ENCODE measurements around the gene HOXA13. TPM values are rescaled to one million over a fixed set of nuclear protein-coding genes. Genes with fewer than 3 reads are reported as not detected.
A peak's percentile ranks its signal among the peaks of the same experiment; 100 is the strongest.

HOXA13 gene
- total RNA-seq, 2 donors from 2014 or later = 0.14 TPM; not detected in 1

GRCh38 chr7:27247000-27247399, 47.1 kb upstream of the HOXA13 start:
- peaks cover 47% of the 10 kb centered on the region for H3K27me3 ChIP-seq (replicated peaks; ENCODE audit: insufficient read depth)
- H3K4me1 ChIP-seq (ENCODE audit: control insufficient read depth in 1 of 2, low read depth in 2 of 2) = peaks cover 16 to 42% of the 10 kb centered on the region in 2 donors
- DNase-seq (ENCODE audit: low spot score) = no peak
- H3K27ac ChIP-seq = no peak overlapping the region
- TF ChIP-seq, protein P1, sequence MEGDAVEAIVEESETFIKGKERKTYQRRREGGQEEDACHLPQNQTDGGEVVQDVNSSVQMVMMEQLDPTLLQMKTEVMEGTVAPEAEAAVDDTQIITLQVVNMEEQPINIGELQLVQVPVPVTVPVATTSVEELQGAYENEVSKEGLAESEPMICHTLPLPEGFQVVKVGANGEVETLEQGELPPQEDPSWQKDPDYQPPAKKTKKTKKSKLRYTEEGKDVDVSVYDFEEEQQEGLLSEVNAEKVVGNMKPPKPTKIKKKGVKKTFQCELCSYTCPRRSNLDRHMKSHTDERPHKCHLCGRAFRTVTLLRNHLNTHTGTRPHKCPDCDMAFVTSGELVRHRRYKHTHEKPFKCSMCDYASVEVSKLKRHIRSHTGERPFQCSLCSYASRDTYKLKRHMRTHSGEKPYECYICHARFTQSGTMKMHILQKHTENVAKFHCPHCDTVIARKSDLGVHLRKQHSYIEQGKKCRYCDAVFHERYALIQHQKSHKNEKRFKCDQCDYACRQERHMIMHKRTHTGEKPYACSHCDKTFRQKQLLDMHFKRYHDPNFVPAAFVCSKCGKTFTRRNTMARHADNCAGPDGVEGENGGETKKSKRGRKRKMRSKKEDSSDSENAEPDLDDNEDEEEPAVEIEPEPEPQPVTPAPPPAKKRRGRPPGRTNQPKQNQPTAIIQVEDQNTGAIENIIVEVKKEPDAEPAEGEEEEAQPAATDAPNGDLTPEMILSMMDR (IDR thresholded peaks at IDR 0.05) = no peak
- H3K9me3 ChIP-seq = no peaks in the 10 kb centered on the region
- ATAC-seq (ENCODE audit: insufficient number of reproducible peaks, low FRiP score, low read depth) = no peak
- no peak overlapping the region for H3K4me3 ChIP-seq
- no peaks in the 10 kb centered on the region for H3K36me3 ChIP-seq

DNA sequence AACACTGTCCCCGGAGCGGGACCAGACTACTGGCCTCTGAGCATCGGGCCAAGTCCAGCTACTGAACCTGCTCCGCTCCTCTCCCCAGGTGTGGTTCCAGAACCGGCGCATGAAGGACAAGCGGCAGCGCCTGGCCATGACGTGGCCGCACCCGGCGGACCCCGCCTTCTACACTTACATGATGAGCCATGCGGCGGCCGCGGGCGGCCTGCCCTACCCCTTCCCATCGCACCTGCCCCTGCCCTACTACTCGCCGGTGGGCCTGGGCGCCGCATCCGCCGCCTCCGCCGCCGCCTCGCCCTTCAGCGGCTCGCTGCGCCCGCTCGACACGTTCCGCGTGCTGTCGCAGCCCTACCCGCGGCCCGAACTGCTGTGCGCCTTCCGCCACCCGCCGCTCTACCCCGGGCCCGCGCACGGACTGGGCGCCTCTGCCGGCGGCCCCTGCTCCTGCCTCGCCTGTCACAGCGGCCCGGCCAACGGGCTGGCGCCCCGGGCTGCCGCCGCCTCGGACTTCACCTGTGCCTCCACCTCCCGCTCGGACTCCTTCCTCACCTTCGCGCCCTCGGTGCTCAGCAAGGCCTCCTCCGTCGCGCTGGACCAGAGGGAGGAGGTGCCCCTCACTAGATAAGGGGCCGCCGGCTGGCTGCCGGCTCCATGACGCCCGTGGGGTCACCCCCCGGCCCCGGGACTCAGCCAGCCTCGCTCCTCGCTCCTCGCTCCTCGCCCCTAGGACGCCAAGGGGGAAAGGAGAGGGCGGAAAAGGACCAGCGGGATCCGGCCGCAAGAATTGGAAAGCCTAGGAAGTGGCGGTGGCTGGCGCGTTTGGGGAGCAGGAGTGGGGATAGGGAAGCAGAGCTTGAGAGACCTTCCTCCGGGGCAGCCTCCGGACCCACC, 46.2 kb upstream of the HOXA13 start:
- H3K4me1 ChIP-seq (ENCODE audit: control insufficient read depth in 1 of 2, low read depth in 2 of 2) = peaks cover 16 to 33% of the 10 kb centered on the region in 2 donors
- peaks cover 54% of the 10 kb centered on the region for H3K27me3 ChIP-seq (replicated peaks; ENCODE audit: insufficient read depth)
- DNase-seq (ENCODE audit: low spot score) = no peak
- H3K27ac ChIP-seq = no peak overlapping the region
- ATAC-seq (ENCODE audit: insufficient number of reproducible peaks, low FRiP score, low read depth) = no peak
- H3K36me3 ChIP-seq = no peaks in the 10 kb centered on the region
- TF ChIP-seq, protein P1 (IDR thresholded peaks at IDR 0.05) = no peak
- H3K4me3 ChIP-seq = peak overlapping the region; percentile 45
- H3K9me3 ChIP-seq = no peaks in the 10 kb centered on the region

DNA sequence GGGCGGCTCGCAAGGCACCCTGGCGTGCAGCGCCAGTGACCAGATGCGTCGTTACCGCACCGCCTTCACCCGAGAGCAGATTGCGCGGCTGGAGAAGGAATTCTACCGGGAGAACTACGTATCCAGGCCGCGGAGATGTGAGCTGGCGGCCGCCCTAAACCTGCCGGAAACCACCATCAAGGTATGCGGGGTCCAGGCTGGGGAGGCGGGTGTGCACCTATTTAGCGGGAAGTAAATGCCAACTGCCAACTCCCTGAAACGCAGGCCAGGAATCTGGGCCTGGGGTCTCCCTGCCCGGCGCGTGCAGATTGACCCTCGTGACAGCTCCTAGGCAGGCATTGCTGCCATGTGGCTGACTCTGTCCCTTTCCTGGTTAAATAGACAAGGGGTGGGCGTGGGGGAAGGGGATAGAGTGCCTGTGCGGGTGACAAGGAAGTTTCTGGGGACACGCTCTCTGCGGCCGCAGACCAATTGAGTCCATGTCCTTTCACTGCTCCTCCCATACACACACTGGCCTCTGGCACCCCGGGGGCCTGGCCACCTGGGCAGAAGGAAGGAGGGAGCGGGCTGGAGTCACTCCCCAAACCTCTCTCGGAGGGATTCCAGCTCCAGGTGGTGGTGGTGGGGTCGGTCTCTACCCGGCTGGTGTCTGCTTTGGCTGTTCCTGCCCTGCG, 45.4 kb upstream of the HOXA13 start:
- H3K27ac ChIP-seq = no peak overlapping the region
- H3K36me3 ChIP-seq = no peaks in the 10 kb centered on the region
- peaks cover 16 to 33% of the 10 kb centered on the region in 2 donors for H3K4me1 ChIP-seq (ENCODE audit: control insufficient read depth in 1 of 2, low read depth in 2 of 2)
- ATAC-seq (ENCODE audit: insufficient number of reproducible peaks, low FRiP score, low read depth) (no peak), DNase-seq (ENCODE audit: low spot score) (no peak)
- peak overlapping the region; percentile 45 for H3K4me3 ChIP-seq
- H3K9me3 ChIP-seq = no peaks in the 10 kb centered on the region
- TF ChIP-seq, protein P1 (IDR thresholded peaks at IDR 0.05) = no peak
- peaks cover 55% of the 10 kb centered on the region for H3K27me3 ChIP-seq (replicated peaks; ENCODE audit: insufficient read depth)

- DNase-seq (ENCODE audit: low spot score) (no peak), ATAC-seq (ENCODE audit: insufficient number of reproducible peaks, low FRiP score, low read depth) (no peak)
- H3K4me1 ChIP-seq (ENCODE audit: control insufficient read depth in 1 of 2, low read depth in 2 of 2) = peaks cover 17 to 37% of the 10 kb centered on the region in 2 donors
- no peak overlapping the region for H3K27ac ChIP-seq
- H3K27me3 ChIP-seq (replicated peaks; ENCODE audit: insufficient read depth) = peaks cover 57% of the 10 kb centered on the region
- no peaks in the 10 kb centered on the region for H3K36me3 ChIP-seq
- H3K4me3 ChIP-seq = no peak overlapping the region
- no peaks in the 10 kb centered on the region for H3K9me3 ChIP-seq
- TF ChIP-seq, protein P1 (IDR thresholded peaks at IDR 0.05) = no peak
Observed at GRCh38 chr7:27244488-27245123, 44.7 kb upstream of the HOXA13 start.

All from thoracic aorta (tissue), 2 donors.